ENCODE measurements around the gene RASGEF1B. TPM values are rescaled to one million over a fixed set of nuclear protein-coding genes. Genes with fewer than 3 reads are reported as not detected.

The RASGEF1B gene
- total and polyA plus RNA-seq, 2 experiments from 2014 or later = 2.8 to 5.2 TPM

DNA sequence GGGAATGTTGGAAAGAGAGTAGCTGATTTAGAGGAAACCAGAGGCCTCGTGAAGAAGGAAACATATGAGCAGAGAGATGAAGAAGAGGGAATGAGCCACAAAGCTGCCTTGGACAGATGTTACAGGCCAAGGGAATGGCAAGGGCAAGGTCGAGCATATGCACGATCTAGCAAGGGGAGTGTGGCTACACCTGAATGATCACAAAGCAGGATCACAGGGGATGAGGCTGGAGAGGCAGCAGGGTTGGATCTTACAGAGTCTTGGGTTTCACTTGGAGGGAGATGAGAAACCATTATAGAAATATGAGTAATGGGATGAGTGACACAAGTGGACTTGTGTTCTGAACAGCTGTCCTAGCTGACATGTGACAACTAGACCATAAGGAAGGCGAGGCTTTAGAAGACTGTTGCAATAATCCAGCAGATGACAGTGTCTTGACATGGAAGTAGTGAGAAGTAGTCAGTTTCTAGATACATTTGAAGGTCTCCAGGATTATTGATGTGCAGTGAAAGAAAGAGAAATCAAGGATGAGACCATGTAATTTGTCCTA is 58.7 kb downstream of the RASGEF1B start:
- H4K20me1 ChIP-seq (replicated peaks; ENCODE audit: insufficient read depth) = no peaks in the 10 kb centered on the region
- no peak overlapping the region for H3K4me2 ChIP-seq
- no peak overlapping the region for H3K4me3 Mint-ChIP-seq
- DNase-seq (ENCODE audit: low spot score) (no peak), ATAC-seq (no peak)
- no peaks in the 10 kb centered on the region; the same call in 2 of the 3 replicates for H3K36me3 Mint-ChIP-seq (ENCODE audit: low read depth)
- no peak overlapping the region for H3K27ac Mint-ChIP-seq
- H2AFZ ChIP-seq = 0 out of 2 replicates have a peak overlapping the region, but pooled peaks have one; percentile 56
- H3K27ac ChIP-seq (ENCODE audit: low read depth) = no peak overlapping the region
- H3K9me2 ChIP-seq (ENCODE audit: insufficient read depth) = peaks cover 3% of the 10 kb centered on the region; the same call in 1 of the 2 replicates
- peaks cover 5% of the 10 kb centered on the region for H3K4me1 Mint-ChIP-seq
- no peaks in the 10 kb centered on the region for H3F3A ChIP-seq (replicated peaks; ENCODE audit: low read depth)
- H3K27me3 ChIP-seq (ENCODE audit: insufficient read depth) = no peaks in the 10 kb centered on the region
- no peak overlapping the region for H3K4me3 ChIP-seq
- TF ChIP-seq REST (IDR thresholded peaks at IDR 0.05; ENCODE audit: unreplicated experiment) (no peak), NANOG (IDR thresholded peaks at IDR 0.05; ENCODE audit: borderline replicate concordance) (no peak), EZH2 (IDR thresholded peaks at IDR 0.05; ENCODE audit: low read depth, unreplicated experiment) (no peak), ZNF331 (CRISPR knock-in tag; IDR thresholded peaks at IDR 0.05; ENCODE audit: low read depth) (no peak), ZNF462 (CRISPR knock-in tag; IDR thresholded peaks at IDR 0.05) (no peak), POLR2AphosphoS5 (IDR thresholded peaks at IDR 0.05; ENCODE audit: low read depth) (no peak), CREB1 (CRISPR knock-in tag; IDR thresholded peaks at IDR 0.05; ENCODE audit: low read depth) (no peak), STAT1 (IDR thresholded peaks at IDR 0.05; ENCODE audit: unreplicated experiment) (no peak)
- TF ChIP-seq, protein P1, sequence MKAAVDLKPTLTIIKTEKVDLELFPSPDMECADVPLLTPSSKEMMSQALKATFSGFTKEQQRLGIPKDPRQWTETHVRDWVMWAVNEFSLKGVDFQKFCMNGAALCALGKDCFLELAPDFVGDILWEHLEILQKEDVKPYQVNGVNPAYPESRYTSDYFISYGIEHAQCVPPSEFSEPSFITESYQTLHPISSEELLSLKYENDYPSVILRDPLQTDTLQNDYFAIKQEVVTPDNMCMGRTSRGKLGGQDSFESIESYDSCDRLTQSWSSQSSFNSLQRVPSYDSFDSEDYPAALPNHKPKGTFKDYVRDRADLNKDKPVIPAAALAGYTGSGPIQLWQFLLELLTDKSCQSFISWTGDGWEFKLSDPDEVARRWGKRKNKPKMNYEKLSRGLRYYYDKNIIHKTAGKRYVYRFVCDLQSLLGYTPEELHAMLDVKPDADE (IDR thresholded peaks at IDR 0.05) = no peak
- TF ChIP-seq, protein P2, sequence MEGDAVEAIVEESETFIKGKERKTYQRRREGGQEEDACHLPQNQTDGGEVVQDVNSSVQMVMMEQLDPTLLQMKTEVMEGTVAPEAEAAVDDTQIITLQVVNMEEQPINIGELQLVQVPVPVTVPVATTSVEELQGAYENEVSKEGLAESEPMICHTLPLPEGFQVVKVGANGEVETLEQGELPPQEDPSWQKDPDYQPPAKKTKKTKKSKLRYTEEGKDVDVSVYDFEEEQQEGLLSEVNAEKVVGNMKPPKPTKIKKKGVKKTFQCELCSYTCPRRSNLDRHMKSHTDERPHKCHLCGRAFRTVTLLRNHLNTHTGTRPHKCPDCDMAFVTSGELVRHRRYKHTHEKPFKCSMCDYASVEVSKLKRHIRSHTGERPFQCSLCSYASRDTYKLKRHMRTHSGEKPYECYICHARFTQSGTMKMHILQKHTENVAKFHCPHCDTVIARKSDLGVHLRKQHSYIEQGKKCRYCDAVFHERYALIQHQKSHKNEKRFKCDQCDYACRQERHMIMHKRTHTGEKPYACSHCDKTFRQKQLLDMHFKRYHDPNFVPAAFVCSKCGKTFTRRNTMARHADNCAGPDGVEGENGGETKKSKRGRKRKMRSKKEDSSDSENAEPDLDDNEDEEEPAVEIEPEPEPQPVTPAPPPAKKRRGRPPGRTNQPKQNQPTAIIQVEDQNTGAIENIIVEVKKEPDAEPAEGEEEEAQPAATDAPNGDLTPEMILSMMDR (conservative IDR thresholded peaks at IDR 0.05; ENCODE audit: low read depth in 2 of 2) = no peak
- H3K9me3 Mint-ChIP-seq = peaks cover 4% of the 10 kb centered on the region; the same call in 1 of the 3 replicates
- no peaks in the 10 kb centered on the region for H3K36me3 ChIP-seq (ENCODE audit: insufficient read depth)
- H3K27me3 Mint-ChIP-seq (ENCODE audit: insufficient read depth, low read depth, poor library complexity) = peaks cover 2% of the 10 kb centered on the region
- H3K79me2 ChIP-seq (replicated peaks; ENCODE audit: insufficient read depth) = no peaks in the 10 kb centered on the region
- peaks cover 8% of the 10 kb centered on the region; the same call in 1 of the 2 replicates for H3K4me1 ChIP-seq (ENCODE audit: insufficient read depth)

Data from GM23338 (cell line).